ENCODE results near the gene ERFE.

The ERFE gene

DNA sequence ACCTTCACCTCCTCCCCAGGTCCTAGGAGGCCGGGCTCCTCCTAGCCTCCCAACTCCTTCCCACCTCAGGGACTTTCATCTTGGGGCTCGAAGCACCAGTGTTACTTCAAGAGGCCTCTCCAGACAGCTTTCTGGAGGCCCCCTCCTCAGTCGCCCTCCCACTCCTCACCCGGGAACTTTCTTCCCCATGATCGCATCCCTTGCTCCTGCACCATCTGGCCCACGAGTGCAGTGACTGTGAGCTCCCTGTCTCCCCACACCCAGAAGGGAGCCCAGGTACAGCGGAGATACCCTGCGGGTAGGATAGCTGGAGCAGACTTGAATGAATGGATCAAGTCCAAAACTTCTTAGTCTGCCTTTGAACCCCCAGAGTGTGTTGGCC is 6.1 kb downstream of the ERFE start:
- H3K27me3 ChIP-seq (ENCODE audit: control insufficient read depth, insufficient read depth, low read length) = peaks cover 14% of the 10 kb centered on the region
- no CpG with 5 or more reads among the region's 8 CpGs for WGBS (ENCODE audit: insufficient coverage, insufficient read length)
- H3K4me1 ChIP-seq (ENCODE audit: control insufficient read depth, insufficient read depth, low read length) = peaks cover 1% of the 10 kb centered on the region; the same call in 1 of the 2 replicates
- no peak overlapping the region for H3K4me3 ChIP-seq (ENCODE audit: low read length)
- no peak for DNase-seq (ENCODE audit: low read depth, low spot score)
- no peaks in the 10 kb centered on the region for H3K9me3 ChIP-seq (ENCODE audit: control insufficient read depth, insufficient read depth, low read length)
- H3K27ac ChIP-seq (ENCODE audit: low read length) = no peak overlapping the region
- no peaks in the 10 kb centered on the region; the same call in 1 of the 2 replicates for H3K36me3 ChIP-seq (ENCODE audit: control insufficient read depth, insufficient read depth, low read length)

DNA sequence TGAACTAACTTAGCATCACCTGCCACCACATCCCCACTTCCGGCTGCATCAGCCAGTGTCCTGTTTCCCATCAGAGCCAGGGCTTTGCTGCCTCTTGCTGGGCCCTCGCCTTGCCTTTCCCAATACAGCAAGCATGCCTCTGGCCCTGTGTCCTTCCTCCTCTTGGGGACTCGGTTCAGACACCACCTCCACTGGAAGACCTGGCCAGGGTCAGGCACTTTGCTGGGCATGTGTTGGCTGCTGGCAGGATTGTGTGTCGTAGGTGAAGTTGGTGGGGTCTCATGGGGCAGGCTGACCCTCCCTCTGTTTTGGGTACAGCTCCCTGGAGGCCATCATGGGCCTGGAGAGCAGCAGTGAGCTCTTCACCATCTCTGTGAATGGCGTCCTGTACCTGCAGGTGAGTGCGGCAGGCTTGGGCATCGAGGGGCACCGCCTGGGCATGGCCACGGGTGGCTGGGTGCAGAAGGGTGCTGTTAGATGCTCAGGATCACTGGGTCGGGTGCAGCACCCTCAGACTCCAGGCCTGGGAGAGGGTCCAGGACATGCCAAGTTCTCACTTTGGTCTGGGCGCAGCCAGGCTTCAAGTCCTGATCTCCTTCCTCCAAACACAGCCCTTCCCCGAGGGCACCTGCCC is 6.6 kb downstream of the ERFE start:
- Histone ChIP-seq H3K4me1 (ENCODE audit: control insufficient read depth, insufficient read depth, low read length) (peaks cover 1% of the 10 kb centered on the region; the same call in 1 of the 2 replicates), H3K27ac (ENCODE audit: low read length) (no peak overlapping the region), H3K36me3 (ENCODE audit: control insufficient read depth, insufficient read depth, low read length) (no peaks in the 10 kb centered on the region; the same call in 1 of the 2 replicates), H3K9me3 (ENCODE audit: control insufficient read depth, insufficient read depth, low read length) (no peaks in the 10 kb centered on the region), H3K27me3 (ENCODE audit: control insufficient read depth, insufficient read depth, low read length) (peaks cover 14% of the 10 kb centered on the region), H3K4me3 (ENCODE audit: low read length) (no peak overlapping the region)
- DNase-seq (ENCODE audit: low read depth, low spot score) = no peak
- WGBS (ENCODE audit: insufficient coverage, insufficient read length) = no CpG with 5 or more reads among the region's 12 CpGs

DNA sequence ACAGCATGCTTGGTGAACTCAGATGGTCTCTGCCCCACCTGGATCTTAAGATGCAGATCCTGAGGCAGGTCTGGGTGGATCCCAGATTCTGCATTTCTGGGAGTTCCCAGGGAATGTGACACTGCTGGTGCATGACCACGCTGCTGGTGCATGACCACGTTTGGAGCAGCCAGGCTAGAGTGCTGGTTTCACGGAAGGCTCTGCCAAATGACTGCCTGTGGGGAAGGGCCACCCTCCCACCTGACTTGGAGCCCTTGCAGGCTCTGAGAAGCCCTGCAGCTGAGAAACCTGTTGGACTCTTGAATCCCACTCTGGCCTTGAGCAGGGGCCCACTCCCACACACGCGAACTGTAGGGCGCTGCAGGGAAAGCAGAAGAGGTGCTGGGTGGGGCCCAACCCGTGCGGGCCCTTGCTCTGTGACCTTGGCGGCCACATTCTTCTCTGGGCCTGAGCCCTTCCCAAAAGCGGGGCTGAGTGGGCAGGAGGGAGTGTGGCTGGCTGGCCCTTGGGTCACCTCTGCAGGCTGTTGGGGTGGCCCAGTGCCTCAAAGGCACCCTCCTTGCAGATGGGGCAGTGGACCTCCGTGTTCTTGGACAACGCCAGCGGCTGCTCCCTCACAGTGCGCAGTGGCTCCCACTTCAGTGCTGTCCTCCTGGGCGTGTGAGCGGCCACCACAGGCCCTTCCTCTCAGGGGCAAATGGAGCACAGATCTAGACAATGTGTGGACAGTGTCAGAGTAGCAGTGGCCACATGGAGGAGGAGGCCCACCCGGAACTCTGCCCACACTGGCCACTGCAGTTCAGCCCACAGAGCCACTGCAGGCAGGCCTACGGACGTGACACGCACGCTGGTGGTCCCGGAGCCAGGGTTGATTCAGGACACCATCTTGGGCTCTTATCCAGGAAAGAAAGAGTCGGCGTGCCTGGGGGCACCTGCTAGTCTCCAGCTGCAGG is 7.9 kb downstream of the ERFE start:
- WGBS (ENCODE audit: insufficient coverage, insufficient read length) = no CpG with 5 or more reads among the region's 24 CpGs
- no peak for DNase-seq (ENCODE audit: low read depth, low spot score)
- Histone ChIP-seq H3K27ac (ENCODE audit: low read length) (no peak overlapping the region), H3K27me3 (ENCODE audit: control insufficient read depth, insufficient read depth, low read length) (peaks cover 14% of the 10 kb centered on the region), H3K4me3 (ENCODE audit: low read length) (no peak overlapping the region), H3K36me3 (ENCODE audit: control insufficient read depth, insufficient read depth, low read length) (peaks cover 2% of the 10 kb centered on the region), H3K9me3 (ENCODE audit: control insufficient read depth, insufficient read depth, low read length) (no peaks in the 10 kb centered on the region), H3K4me1 (ENCODE audit: control insufficient read depth, insufficient read depth, low read length) (peaks cover 1% of the 10 kb centered on the region; the same call in 1 of the 2 replicates)

GRCh38 chr2:238167344-238167715 is 8.6 kb downstream of the ERFE start:
- no CpG with 5 or more reads among the region's 7 CpGs for WGBS (ENCODE audit: insufficient coverage, insufficient read length)
- peaks cover 14% of the 10 kb centered on the region for H3K27me3 ChIP-seq (ENCODE audit: control insufficient read depth, insufficient read depth, low read length)
- peaks cover 3% of the 10 kb centered on the region for H3K36me3 ChIP-seq (ENCODE audit: control insufficient read depth, insufficient read depth, low read length)
- no peaks in the 10 kb centered on the region for H3K9me3 ChIP-seq (ENCODE audit: control insufficient read depth, insufficient read depth, low read length)
- no peak overlapping the region for H3K27ac ChIP-seq (ENCODE audit: low read length)
- peaks cover 1% of the 10 kb centered on the region; the same call in 1 of the 2 replicates for H3K4me1 ChIP-seq (ENCODE audit: control insufficient read depth, insufficient read depth, low read length)
- DNase-seq (ENCODE audit: low read depth, low spot score) = no peak
- H3K4me3 ChIP-seq (ENCODE audit: low read length) = no peak overlapping the region

DNA sequence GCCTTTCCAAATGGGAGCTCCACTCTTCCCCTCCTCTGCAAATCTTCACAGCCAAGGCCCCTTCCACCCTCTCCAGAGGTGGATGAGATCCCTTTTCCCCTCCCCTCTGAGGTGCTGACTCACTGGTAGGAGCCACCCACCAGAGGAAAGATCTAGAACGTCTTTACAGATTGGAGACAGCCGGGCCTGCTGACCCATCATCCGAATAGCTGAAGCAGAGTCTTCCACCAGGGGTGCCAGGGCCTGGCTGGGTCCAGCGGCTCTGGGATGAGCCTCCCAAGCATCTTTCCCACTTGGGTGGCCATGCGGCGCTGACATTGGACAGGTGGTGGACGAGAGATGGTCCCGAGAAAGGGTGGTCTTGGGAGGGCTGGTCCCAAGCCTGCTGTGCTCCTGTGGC is 9.0 kb downstream of the ERFE start:
- no peak overlapping the region for H3K4me3 ChIP-seq (ENCODE audit: low read length)
- no peak overlapping the region for H3K27ac ChIP-seq (ENCODE audit: low read length)
- peaks cover 3% of the 10 kb centered on the region for H3K36me3 ChIP-seq (ENCODE audit: control insufficient read depth, insufficient read depth, low read length)
- H3K9me3 ChIP-seq (ENCODE audit: control insufficient read depth, insufficient read depth, low read length) = no peaks in the 10 kb centered on the region
- WGBS (ENCODE audit: insufficient coverage, insufficient read length) = no CpG with 5 or more reads among the region's 8 CpGs
- peaks cover 12% of the 10 kb centered on the region for H3K27me3 ChIP-seq (ENCODE audit: control insufficient read depth, insufficient read depth, low read length)
- peaks cover 1% of the 10 kb centered on the region; the same call in 1 of the 2 replicates for H3K4me1 ChIP-seq (ENCODE audit: control insufficient read depth, insufficient read depth, low read length)
- DNase-seq (ENCODE audit: low read depth, low spot score) = no peak

- Histone ChIP-seq H3K27me3 (ENCODE audit: control insufficient read depth, insufficient read depth, low read length) (peaks cover 6% of the 10 kb centered on the region; the same call in 1 of the 2 replicates), H3K27ac (ENCODE audit: low read length) (no peak overlapping the region), H3K4me3 (ENCODE audit: low read length) (no peak overlapping the region), H3K9me3 (ENCODE audit: control insufficient read depth, insufficient read depth, low read length) (no peaks in the 10 kb centered on the region), H3K36me3 (ENCODE audit: control insufficient read depth, insufficient read depth, low read length) (peaks cover 7% of the 10 kb centered on the region), H3K4me1 (ENCODE audit: control insufficient read depth, insufficient read depth, low read length) (no peaks in the 10 kb centered on the region)
- no peak for DNase-seq (ENCODE audit: low read depth, low spot score)
- no CpG with 5 or more reads among the region's 13 CpGs for WGBS (ENCODE audit: insufficient coverage, insufficient read length)
Observed at GRCh38 chr2:238168196-238169047, 9.7 kb downstream of the ERFE start.

DNA sequence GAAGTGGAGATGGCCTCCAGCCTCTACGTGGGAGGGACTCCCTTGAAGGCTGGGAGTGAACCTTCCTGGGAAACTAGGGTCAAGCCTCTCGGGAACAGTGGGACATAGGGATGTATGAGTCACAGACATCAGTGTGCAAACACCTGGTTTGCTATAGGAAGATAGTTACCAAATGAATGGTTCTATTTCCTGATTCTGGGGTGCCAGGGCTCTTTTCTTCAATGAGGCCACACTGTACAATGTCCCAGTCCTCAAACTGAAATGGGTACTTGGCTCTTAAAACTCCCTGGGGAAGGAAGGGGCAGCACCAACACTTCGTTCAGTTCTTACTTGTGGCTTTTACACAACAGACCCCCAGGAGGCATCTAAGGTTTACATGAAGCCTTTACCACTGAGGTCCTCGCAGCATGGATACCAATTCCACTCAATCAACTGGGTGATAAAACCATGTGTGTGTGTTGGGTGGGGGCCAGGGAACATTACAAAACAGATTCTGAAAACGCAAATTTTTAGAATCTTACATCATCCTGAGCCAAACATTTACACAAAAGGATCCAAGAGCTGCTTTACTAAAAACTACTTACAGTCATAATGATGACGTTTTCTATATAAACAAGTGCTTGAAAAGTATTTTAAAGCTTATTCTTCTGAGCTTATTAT is 10.4 kb downstream of the ERFE start:
- no peaks in the 10 kb centered on the region for H3K9me3 ChIP-seq (ENCODE audit: control insufficient read depth, insufficient read depth, low read length)
- WGBS (ENCODE audit: insufficient coverage, insufficient read length) = no CpG with 5 or more reads among the region's 6 CpGs
- H3K4me1 ChIP-seq (ENCODE audit: control insufficient read depth, insufficient read depth, low read length) = no peaks in the 10 kb centered on the region
- no peak overlapping the region for H3K4me3 ChIP-seq (ENCODE audit: low read length)
- H3K36me3 ChIP-seq (ENCODE audit: control insufficient read depth, insufficient read depth, low read length) = peaks cover 8% of the 10 kb centered on the region; the same call in 1 of the 2 replicates
- peaks cover 2% of the 10 kb centered on the region; the same call in 1 of the 2 replicates for H3K27me3 ChIP-seq (ENCODE audit: control insufficient read depth, insufficient read depth, low read length)
- no peak for DNase-seq (ENCODE audit: low read depth, low spot score)
- H3K27ac ChIP-seq (ENCODE audit: low read length) = no peak overlapping the region

- H3K4me1 ChIP-seq (ENCODE audit: control insufficient read depth, insufficient read depth, low read length) = no peaks in the 10 kb centered on the region
- no peaks in the 10 kb centered on the region for H3K9me3 ChIP-seq (ENCODE audit: control insufficient read depth, insufficient read depth, low read length)
- H3K4me3 ChIP-seq (ENCODE audit: low read length) = no peak overlapping the region
- H3K36me3 ChIP-seq (ENCODE audit: control insufficient read depth, insufficient read depth, low read length) = peaks cover 10% of the 10 kb centered on the region; the same call in 1 of the 2 replicates
- no peak overlapping the region for H3K27ac ChIP-seq (ENCODE audit: low read length)
- H3K27me3 ChIP-seq (ENCODE audit: control insufficient read depth, insufficient read depth, low read length) = no peaks in the 10 kb centered on the region
- DNase-seq (ENCODE audit: low read depth, low spot score) = no peak
- no CpG with 5 or more reads among the region's 5 CpGs for WGBS (ENCODE audit: insufficient coverage, insufficient read length)
Observed at GRCh38 chr2:238169708-238170251, 11.0 kb downstream of the ERFE start.

GRCh38 chr2:238170386-238171071 is 11.8 kb downstream of the ERFE start:
- H3K4me1 ChIP-seq (ENCODE audit: control insufficient read depth, insufficient read depth, low read length) = no peaks in the 10 kb centered on the region
- WGBS (ENCODE audit: insufficient coverage, insufficient read length) = no CpG with 5 or more reads among the region's 21 CpGs
- DNase-seq (ENCODE audit: low read depth, low spot score) = no peak
- H3K9me3 ChIP-seq (ENCODE audit: control insufficient read depth, insufficient read depth, low read length) = no peaks in the 10 kb centered on the region
- H3K4me3 ChIP-seq (ENCODE audit: low read length) = no peak overlapping the region
- H3K36me3 ChIP-seq (ENCODE audit: control insufficient read depth, insufficient read depth, low read length) = peaks cover 10% of the 10 kb centered on the region; the same call in 1 of the 2 replicates
- H3K27ac ChIP-seq (ENCODE audit: low read length) = no peak overlapping the region
- no peaks in the 10 kb centered on the region for H3K27me3 ChIP-seq (ENCODE audit: control insufficient read depth, insufficient read depth, low read length)

Data from iPS DF 6.9 (cell line).